HG03025 (cell line): ENCODE data around the gene KLHDC3.
"Not testable (repeated sequence)": the region's sequence is repeated elsewhere in the genome, so short reads cannot be mapped to it uniquely, and the experiment has no call there.

Experiments
- ATAC-seq: cut with Tn5 transposase; IDR thresholded peaks from one replicate; pipeline ENCODE4 v1.9.1; 2021; ENCODE audit warnings: mild to moderate bottlenecking, moderate library complexity; ENCODE audit not compliant: unreplicated experiment, low FRiP score

KLHDC3 gene

GRCh38 chr6:43021270-43022047 is 7.4 kb downstream of the KLHDC3 start, which contains the start of gene RRP36:
Gene RRP36, plus strand, starts transcription at chr6:43021623. Its CDS starts 32 bp downstream, at chr6:43021655.
- ATAC-seq, result peak; percentile 67

DNA sequence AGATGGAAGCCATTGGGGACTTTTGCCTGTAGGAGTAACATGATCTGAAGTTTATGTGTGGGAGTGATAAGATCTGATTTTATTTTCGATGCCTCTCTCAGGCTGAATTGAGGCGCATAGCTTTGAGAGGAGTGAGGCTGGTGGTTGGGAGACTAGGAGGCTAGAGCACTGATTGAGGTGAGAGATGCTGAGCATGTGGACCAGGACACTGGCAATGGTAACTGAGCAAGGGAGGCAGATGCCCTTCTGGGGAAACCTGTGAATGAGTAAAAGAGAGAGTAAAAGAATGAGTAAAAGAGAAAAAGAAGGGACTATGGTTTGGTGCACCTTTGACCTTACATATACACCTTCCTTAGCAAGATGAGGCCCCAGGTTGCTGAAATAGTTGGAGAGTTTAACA is 10.4 kb downstream of the KLHDC3 start:
- ATAC-seq, result no peak

DNA sequence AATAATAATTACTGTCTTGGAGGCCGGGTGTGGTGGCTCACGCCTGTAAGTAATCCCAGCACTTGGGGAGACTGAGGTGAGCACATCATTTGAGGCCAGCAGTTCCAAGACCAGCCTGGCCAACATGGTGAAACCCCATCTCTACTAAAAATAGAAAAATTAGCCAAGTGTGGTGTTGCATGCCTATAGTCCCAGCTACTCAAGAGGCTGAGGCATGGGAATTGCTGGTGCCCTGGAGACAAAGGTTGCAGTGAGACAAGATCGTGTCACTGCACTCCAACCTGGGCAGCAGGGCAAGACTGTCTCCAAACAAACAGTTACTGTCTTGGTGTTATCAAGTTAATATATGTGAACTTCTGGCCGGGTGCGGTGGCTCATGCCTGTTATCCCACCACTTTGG is 12.3 kb downstream of the KLHDC3 start:
- ATAC-seq, result no peak

- no peak for ATAC-seq
Measured at GRCh38 chr6:43029120-43029519, 15.1 kb downstream of the KLHDC3 start.

DNA sequence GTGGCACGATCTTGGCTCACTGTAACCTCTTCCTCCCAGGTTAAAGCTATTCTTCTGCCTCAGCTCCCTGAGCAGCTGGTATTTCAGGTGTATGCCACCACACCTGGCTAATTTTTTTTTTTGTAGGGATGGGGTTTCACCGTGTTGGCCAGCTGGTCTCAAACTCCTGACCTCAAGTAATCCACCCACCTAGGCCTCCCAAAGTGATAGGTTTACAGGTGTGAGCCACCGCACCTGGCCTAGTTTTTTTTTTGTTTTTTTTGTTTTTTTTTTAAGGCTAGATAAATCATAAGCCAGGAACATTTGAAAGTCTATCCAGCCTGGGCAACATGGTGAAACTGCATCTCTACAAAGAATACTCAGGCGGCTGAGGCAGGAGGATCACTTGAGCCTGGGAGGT is 18.3 kb downstream of the KLHDC3 start:
- ATAC-seq, result no peak

GRCh38 chr6:43033496-43034189 is 19.6 kb downstream of the KLHDC3 start:
- ATAC-seq, result no peak

GRCh38 chr6:43034190-43034525 is 20.1 kb downstream of the KLHDC3 start:
- ATAC-seq, result no peak

GRCh38 chr6:43035495-43036194 is 21.6 kb downstream of the KLHDC3 start:
- no peak for ATAC-seq

GRCh38 chr6:43036712-43037111 is 22.7 kb downstream of the KLHDC3 start:
- ATAC-seq, result no peak

DNA sequence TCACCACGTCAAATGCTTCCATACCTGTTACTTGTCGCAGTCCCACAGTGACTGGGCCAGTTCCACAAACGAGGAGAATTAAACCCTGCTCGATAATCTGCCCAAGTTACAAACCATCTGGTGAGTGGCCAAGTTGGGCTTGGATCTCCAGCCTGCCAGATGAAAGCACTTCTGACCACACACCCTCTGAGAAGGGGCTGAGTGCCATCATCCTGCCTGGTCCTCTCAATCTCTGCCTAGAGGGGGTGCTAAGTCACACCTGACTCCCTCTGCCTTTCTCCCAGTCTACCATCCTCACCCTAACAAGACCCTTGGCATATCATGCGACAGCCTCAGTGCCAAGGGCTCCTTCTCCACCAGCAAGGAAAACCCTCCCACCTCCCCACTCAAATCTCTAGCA is 23.1 kb downstream of the KLHDC3 start:
- ATAC-seq, result no peak

- ATAC-seq, result no peak
Measured at GRCh38 chr6:43037706-43038105, 23.7 kb downstream of the KLHDC3 start.

- ATAC-seq, result no peak
Measured at GRCh38 chr6:43038727-43039126, 24.7 kb downstream of the KLHDC3 start.

GRCh38 chr6:43040542-43041257 is 26.7 kb downstream of the KLHDC3 start:
- no peak for ATAC-seq

- ATAC-seq, result not testable (repeated sequence)
Measured at GRCh38 chr6:43041475-43041874, 27.4 kb downstream of the KLHDC3 start.

DNA sequence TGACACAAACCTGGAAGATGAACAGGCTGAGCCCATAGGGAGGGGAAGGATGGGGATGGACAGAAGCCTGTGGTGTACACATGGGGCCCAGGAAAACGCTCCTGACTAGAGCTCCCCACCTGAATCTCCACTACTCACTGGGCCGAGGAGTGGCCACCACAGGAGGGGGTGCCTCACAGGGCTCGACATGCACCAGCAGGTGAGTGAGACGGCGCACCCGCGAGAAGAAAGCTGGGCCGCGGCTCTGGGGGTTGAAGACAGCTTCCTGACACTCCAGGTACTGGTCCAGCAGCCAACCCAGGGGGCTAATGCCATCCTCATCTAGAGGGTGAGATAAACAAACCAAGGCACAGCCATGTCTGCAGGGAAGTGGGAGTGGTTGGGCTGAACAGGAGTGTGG is 29.3 kb downstream of the KLHDC3 start:
- no peak for ATAC-seq

DNA sequence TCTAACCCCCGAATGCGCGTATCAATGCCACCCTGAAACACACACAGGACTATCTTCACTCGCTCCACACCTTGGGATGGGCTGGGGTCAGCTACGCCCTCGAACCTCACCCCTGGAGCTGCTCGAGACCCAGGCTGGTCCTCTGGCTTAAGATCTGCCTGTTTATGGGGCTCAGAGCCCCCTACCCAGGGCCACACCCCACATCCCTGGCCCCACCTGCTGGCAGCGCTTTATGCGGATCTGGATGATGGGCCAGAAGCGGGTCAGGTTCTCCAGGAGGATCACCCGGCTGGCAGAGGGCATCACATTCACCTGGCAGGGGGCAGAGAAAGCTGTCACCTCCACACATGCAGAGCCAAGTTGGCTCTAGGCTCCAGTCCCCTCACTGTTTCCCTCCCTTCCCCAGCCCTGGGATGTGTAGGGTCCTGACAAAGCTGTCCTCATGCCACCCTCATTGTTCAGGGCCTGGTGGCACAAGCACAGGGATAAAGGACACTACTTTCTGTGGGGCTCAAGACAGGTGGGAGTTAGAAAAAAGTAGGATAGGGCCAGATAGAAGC is 31.4 kb downstream of the KLHDC3 start:
- no peak for ATAC-seq

- no peak for ATAC-seq
Measured at GRCh38 chr6:43047998-43048397, 33.9 kb downstream of the KLHDC3 start.

- no peak for ATAC-seq
Measured at GRCh38 chr6:43050981-43051380, 36.9 kb downstream of the KLHDC3 start.

DNA sequence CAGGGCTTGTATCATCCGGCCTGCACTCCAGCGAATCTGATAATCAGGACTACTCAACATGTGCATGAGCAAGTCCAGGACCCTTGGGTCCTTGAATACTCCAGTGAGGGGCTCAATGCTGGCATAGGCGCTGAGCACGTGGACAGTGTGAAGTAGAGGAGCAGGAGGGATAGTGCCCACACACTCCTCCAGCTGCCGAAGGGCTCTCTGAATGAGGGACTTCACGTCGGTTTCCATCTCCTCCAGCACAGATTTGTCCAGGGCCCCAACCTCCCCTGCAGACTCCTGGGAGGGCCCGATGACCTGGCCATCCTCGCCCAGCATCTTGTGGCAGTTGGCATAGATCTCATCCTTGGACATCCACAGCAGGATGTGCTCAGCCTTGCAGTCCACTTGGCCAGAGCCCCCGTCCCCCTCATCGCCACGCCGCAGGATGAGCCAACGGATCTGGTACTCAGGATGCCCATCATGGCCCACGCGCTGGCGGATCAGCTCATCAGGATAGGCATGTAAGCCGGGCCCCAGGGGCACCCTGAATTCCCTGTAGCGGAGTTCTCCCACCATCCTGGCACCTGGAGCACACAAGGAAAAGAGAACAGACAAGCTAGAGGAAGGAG is 38.3 kb downstream of the KLHDC3 start:
- ATAC-seq, result no peak
